ENCODE data around the gene ZNF423. TPM values are rescaled to one million over a fixed set of nuclear protein-coding genes. Genes with fewer than 3 reads are reported as not detected.

ZNF423 gene
- polyA plus RNA-seq, 1 of the 3 experiments (the other 2 are of a cell fraction), result 1.2 TPM

DNA sequence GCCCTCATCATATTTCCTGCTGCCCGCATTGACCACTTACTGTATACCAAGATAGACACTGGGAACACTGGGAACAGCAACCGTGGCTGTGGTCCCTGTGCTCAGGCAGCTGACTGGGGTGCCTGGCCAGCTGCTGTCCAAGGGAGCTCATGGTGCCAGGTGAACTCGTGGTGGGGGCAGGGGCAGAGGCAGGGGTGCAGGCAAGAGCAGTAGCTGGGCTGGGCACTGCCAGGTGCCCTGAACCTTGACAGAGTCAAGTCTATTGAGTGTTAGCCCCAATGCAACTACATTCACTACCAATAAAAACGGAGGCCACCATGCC lies 279.8 kb downstream of the ZNF423 start:
- WGBS (ENCODE audit: low lambda C conversion rate), result 56% methylated on average over 2 of the region's 4 CpGs

More for the DNA sequence above, 279.8 kb downstream of the ZNF423 start:
- Histone ChIP-seq H3K9me3 (no peaks in the 10 kb centered on the region), H3K27ac (ENCODE audit: low read depth in 2 of 2, low read length in 1 of 2) (no peak overlapping the region), H3K36me3 (replicated peaks in 1 of 2; ENCODE audit: control insufficient read depth in 1 of 2, insufficient read depth in 2 of 2, low read length in 1 of 2) (no peaks in the 10 kb centered on the region), H3K9ac (no peak overlapping the region), H4K20me1 (ENCODE audit: insufficient read depth) (no peaks in the 10 kb centered on the region), H3K27me3 (ENCODE audit: insufficient read depth) (no peaks in the 10 kb centered on the region), H3K4me2 (no peak overlapping the region), H3K4me1 (ENCODE audit: control insufficient read depth in 1 of 2, insufficient read depth in 2 of 2, low read depth in 1 of 2, low read length in 1 of 2) (peaks cover 0 to 50% of the 10 kb centered on the region in 2 experiments; a peak in 1 of 4 replicates), H2AFZ (ENCODE audit: low read depth) (no peak overlapping the region), H3K9me2 (no peaks in the 10 kb centered on the region), H3K4me3 (ENCODE audit: low read depth in 2 of 2, low read length in 1 of 2) (no peak overlapping the region), H3F3A (replicated peaks; ENCODE audit: insufficient read depth) (no peaks in the 10 kb centered on the region), H3K79me2 (ENCODE audit: insufficient read depth) (no peaks in the 10 kb centered on the region)
- CTCF ChIA-PET, result interaction anchor here (1.9 to 3.9 kb wide), 3 partner anchors 17 to 346 kb away, joined by 5 to 16 read pairs (median 10); no protein-coding TSS in a partner anchor
- DNase-seq, result no peak
- POLR2A ChIA-PET, result no interaction called here
- no peak for TF ChIP-seq PBX3 (IDR thresholded peaks at IDR 0.05)
- no peak for TF ChIP-seq TEAD4 (IDR thresholded peaks at IDR 0.05; ENCODE audit: borderline replicate concordance, insufficient read depth)
- TF ChIP-seq USF2 (IDR thresholded peaks at IDR 0.05; ENCODE audit: borderline replicate concordance, low read depth, low read length), result no peak
- TF ChIP-seq IRF3 (IDR thresholded peaks at IDR 0.05; ENCODE audit: low read depth, low read length), result no peak
- no peak for TF ChIP-seq RXRA (IDR thresholded peaks at IDR 0.05; ENCODE audit: borderline replicate concordance, low read depth)
- no peak for TF ChIP-seq TAF1 (IDR thresholded peaks at IDR 0.05; ENCODE audit: borderline replicate concordance, low read depth, low read length)
- no peak for TF ChIP-seq FOXJ3 (CRISPR knock-in tag; IDR thresholded peaks at IDR 0.05)
- no peak for TF ChIP-seq JUND (IDR thresholded peaks at IDR 0.05)
- no peak for TF ChIP-seq SMC3 (IDR thresholded peaks at IDR 0.05; ENCODE audit: low read depth, low read length)
- TF ChIP-seq RCOR1 (IDR thresholded peaks at IDR 0.05; ENCODE audit: low read length), result no peak
- no peak for TF ChIP-seq FOXM1 (IDR thresholded peaks at IDR 0.05; ENCODE audit: low read depth)
- TF ChIP-seq EZH2phosphoT487 (IDR thresholded peaks at IDR 0.05; ENCODE audit: borderline replicate concordance, low read depth), result no peak
- TF ChIP-seq SIN3A (IDR thresholded peaks at IDR 0.05; ENCODE audit: borderline replicate concordance, low read depth, low read length), result no peak
